Frontal cortex (tissue), 4 donors: ENCODE results near the gene UTP4. TPM values are rescaled to one million over a fixed set of nuclear protein-coding genes. Genes with fewer than 3 reads are reported as not detected.
"Not testable (repeated sequence)": the region's sequence is repeated elsewhere in the genome, so short reads cannot be mapped to it uniquely, and the experiment has no call there.

ENCODE experiments used
- DNase-seq, 2 donors: peaks; one replicate each; pipeline ENCODE4 v3.0.0; 2012; ENCODE audit warnings: low spot score in 2 of 2
- FAIRE-seq: peaks from 2 replicates; lab custom pipeline; 2012; peaks lifted over from hg19 to GRCh38; lab: Jason Lieb, UNC
- total RNA-seq: library from RNA; depleted of rRNA; stranded (reverse); fragments of >200 nt; gene quantifications from one replicate; pipeline ENCODE4 v1.2.3, GENCODE V29; 2014
- donor health status: control.
- donor health status: control.
- donor health status: control.

UTP4 gene
- total RNA-seq, 1 donor from 2014 or later, result 39.1 TPM

DNA sequence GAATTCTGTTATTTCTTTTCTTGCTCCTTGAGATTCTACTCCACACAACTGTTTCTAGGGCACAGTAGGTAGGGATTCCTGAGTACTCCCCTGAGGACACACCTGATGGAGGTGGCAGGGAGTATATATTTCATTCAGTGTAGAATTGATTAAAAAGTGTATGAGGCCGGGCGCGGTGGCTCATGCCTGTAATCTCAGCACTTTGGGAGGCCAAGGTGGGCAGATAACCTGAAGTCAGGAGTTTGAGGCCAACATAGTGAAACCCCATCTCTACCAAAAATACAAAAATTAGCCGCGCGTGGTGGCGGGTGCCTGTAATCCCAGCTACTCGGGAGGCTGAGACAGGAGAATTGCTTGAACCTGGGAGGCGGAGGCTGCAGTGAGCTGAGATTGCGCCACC lies 5.6 kb upstream of the UTP4 start:
- FAIRE-seq, DNase-seq: not testable (repeated sequence)

DNA sequence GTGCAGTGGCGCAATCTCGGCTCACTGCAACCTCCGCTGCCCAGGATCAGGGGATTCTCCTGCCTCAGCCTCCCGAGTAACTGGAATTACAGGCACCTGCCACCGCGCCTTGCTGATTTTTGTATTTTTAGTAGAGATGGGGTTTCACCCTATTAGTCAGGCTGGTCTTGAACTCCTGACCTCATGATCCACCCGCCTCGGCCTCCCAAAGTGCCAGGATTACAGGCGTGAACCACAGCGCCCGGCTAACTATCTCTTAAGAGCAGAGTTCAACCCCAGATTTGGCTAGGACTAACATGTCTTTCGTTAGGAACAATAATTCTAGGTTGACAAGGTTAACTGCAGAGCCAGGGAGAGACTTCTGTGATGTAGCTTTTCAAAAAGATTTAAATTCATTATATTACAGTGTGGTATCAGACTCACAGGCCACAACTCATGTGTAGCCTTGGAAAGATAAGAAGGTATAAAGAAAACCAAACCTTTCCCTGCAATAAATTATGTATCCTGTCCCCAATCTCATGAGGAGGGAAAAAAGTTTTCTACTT lies 4.4 kb upstream of the UTP4 start:
- DNase-seq (no peak), FAIRE-seq (no peak)

DNA sequence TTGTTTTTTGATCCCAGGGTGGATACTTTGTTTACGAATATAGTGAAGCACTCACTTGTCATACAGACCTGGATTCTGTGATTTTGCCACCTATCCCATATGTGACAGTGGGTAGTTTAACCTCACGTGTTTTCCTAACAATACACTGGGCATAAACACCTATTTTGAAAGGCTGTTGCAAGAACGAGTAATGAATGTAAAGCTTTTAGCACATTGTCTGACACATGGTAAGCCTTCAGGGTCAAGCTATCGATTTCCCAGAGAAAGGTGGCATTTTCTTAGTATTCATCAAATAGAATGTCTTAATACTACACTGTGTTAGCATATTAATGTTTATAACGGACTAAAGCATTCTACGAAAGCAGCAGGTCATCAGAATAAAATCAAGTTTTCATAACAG lies 2.0 kb upstream of the UTP4 start:
- FAIRE-seq (no peak), DNase-seq (no peak)

DNA sequence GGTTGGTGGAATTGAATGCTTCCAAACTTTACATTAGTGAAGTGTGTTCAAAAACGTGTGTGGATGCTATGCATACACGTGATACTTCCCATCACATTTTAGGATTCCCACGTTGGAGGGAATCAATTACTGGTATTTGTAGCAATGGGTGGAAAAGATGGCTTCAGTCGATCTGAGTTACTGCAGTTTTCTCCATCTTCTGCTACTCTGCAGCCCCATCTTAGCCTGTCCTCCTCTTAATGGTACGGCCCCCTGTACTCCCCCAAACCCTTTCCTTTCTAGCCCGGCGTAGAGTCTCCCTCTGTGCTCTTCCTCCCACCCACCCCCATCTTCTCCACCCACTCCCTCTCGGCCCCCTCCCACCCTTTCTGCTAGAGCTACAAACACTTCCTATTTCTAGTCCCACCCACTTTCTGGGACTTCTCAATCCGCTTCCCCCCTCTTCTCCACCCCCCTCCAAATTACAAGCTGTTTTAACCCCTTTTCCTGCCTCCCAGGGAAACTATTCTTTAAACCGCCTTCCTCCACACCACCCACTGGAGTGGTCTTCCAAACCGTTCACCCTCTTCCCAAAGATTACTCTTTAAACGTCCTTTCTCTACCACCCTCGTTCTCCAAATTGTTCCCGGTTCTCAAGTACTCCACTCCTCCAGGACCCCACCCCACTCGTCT lies 1.1 kb upstream of the UTP4 start:
- no peak for FAIRE-seq
- peak; percentile 40 to 52 for DNase-seq

DNA sequence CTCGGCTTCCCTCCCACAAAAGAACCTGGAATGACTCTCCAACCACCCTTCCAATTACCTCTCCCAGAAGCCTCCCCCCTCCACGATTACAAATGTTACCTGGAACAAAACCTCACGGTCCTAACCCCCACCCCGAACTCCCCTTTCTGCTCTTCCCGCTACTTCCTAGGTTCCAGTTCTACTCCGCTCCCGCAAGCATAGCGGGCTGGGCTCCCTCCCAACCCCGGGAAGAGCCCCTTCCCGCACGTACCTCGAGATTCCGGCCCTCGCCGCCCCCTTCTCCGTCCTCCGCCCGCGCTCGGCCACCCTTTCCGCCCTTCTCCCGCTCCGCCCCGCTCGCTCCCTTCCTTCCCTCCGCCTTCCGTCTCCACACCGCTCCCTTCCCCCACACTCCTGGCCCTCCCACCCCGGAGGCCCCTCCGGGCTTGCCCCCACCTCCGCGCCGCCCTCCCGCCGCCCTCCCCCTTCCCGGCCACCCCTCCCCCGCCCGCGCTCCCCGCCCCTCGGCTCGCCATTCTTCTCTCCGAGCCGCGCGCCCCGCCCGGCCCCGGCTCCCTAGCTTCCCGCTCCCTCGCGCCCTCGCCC lies 518 bp upstream of the UTP4 start:
- FAIRE-seq, result no peak
- peak; percentile 90 to 93 for DNase-seq

DNA sequence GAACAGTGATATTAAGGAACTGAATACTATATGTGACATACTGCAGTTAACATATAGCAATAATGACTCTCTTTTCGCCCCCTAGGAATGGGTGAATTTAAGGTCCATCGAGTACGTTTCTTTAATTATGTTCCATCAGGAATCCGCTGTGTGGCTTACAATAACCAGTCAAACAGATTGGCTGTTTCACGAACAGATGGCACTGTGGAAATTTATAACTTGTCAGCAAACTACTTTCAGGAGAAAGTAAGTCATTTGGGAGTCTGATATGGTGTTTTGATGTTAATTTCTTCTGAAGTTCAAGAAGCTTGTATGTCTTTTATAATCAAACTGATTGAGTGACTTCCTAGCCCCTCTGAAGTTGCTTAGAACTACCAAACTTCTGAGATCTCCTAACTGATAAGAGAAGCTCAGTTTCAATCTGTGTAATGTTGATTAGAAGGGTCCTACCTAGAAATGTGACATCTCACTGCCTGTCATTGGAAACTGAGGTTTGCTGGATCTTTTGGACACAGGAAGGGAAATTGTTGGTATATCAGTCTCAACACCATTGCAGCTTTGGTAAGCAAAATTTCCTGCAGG lies 1.0 kb downstream of the UTP4 start:
- no peak for DNase-seq

DNA sequence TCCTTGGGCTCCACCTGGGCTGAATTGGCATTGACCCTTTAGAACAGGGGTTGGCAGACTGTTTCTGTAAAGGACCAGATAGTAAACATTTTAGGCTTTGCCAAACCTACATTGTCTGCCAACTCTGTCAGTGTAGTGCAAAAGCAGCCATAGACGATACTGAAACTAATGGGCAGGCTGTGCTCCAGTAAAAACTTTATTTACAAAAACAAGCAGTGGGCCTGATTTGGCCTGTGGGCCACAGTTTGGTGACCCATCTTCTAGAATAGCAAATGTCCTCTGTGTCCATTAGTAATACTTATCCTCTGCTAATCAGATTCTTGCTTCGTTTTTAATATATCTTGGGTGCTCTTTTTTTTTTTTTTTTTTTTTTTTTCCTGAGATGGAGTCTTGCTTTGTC lies 6.2 kb downstream of the UTP4 start:
- DNase-seq (no peak), FAIRE-seq (no peak)

More for the DNA sequence above, 1.0 kb downstream of the UTP4 start:
- no peak for FAIRE-seq

DNA sequence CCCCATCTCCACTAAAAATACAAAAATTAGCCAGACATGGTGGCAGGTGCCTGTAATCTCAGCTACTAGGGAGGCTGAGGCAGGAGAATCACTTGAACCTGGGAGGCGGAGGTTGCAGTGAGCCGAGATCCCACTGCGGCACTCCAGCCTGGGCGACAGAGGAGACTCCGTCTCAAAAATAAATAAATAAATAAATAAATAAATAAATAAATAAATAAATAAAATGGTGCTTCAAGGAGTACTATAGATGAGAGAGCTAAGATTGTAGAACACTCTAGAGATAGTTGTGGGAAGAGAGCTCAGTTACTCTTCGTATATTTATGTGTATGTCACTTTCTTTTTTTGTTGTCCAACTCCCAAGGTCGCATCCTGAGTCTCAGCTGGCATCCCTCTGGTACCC lies 7.0 kb downstream of the UTP4 start:
- not testable (repeated sequence) for DNase-seq, FAIRE-seq

DNA sequence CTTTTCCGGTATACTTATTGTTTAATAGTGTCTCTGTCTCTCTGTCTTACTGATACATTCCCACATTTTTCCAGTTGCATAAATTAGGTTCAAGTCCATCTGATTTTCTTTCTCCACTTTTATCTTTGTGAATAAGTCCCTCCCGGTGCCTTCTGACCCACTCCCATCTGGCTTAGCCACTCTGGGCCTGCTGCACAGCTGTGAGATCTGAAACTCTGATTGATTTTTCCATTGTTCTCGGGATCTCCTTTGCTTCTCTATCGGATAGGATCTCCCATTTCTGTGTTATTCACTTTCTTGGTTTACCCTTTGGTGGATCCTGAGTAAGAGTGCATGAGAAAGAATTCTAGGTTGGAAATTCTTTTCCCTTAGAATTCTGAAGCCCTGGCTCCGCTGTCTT lies 8.6 kb downstream of the UTP4 start:
- FAIRE-seq, result no peak
- DNase-seq, result no peak

DNA sequence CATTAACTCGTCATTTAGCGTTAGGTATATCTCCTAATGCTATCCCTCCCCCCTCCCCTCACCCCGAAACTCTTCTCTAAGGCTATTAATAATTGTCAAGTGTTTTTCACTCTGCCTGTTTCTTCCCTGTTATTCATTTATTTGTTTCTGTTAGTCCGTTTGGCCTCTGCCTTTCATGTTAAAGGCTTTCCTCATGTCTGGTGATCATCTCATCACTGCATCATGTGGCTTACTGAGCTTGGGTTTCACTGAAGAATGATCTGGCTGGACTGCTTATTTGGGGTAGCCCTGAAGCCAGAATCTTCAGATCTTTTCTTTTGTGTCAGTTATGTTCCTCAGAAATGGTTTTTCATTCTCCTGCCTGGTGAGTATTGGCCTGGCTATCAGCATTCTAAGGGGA lies 9.5 kb downstream of the UTP4 start:
- no peak for FAIRE-seq
- no peak for DNase-seq

DNA sequence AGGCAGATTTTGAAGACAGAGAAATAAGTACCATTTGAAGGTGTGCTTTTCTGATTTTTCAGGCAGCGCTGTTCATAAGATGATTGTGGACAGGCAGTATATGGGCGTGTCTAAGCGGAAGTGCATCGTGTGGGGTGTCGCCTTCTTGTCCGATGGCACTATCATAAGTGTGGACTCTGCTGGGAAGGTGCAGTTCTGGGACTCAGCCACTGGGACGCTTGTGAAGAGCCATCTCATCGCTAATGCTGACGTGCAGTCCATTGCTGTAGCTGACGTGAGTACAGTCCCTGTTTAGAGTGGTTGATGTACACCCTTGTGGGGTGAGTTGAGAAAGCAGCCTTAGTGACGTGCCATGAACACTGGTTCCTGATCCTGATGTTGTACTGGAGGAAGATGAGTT lies 10.7 kb downstream of the UTP4 start:
- DNase-seq, result no peak

DNA sequence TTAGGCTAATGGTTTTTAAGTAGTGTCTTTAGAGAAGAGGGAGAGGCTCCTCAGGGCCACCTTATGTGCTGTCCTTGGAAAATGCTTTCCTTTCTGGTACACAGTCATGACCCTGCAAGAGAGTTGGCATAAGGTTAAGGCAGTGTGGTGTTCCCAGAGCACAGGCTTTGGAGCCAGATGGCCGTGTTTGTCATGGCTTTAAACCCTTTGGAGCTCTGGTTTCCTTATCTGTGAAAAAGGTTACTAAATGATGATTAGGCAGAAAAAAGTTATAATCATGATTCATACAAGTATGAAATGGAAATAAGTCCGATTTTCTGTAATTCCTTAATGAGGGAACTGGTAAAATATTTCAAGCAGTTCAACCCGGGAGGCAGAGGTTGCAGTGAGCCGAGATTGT lies 13.2 kb downstream of the UTP4 start:
- FAIRE-seq, result no peak

More for the DNA sequence above, 10.7 kb downstream of the UTP4 start:
- FAIRE-seq, result no peak

DNA sequence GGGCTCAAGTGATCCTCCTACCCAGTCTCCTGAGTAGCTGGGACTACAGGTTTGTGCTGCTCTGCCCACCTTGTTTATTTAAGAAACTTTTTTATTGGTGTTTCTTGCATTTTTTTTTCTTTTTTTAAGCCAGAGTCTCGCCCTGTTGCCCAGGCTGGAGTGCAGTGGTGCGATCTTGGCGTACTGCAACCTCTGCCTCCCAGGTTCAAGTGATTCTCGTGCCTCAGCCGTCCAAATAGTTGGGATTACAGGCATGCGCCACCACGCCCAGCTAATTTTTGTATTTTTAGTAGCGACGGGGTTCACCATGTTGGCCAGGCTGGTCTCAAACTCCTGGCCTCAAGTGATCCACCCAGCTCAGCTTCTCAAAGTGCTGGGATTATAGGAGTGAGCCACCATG lies 17.2 kb downstream of the UTP4 start:
- not testable (repeated sequence) for FAIRE-seq

More for the DNA sequence above, 13.2 kb downstream of the UTP4 start:
- DNase-seq, result no peak

DNA sequence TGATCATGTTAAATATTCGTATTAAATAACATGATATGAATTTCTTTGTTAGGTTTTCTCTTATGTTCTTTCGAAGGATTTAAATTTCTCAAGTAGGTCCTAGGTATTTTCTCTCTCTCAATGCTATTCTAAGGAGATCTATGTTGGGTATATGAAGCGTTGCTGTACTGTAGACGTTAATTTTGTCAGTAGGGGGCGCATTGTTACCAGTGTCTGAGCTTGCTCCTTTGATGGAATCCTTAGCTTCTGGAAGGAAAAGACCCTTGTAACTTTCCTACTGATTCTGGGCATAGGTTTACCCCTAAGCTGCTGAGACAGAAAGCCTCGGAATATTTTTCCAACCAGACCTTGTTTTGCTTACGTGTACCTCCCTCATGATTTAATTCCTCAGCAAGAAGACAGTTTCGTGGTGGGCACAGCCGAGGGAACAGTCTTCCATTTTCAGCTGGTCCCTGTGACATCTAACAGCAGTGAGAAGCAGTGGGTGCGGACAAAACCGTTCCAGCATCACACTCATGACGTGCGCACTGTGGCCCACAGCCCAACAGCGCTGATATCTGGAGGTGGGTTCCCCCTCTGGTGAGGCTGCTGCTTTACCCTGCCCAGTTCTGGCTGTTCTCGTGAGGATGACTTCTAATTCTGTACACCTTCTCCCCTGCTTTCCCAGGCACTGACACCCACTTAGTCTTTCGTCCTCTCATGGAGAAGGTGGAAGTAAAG lies 17.9 kb downstream of the UTP4 start:
- DNase-seq (peak; percentile 33 to 68), FAIRE-seq (peak; percentile 78)

More for the DNA sequence above, 17.2 kb downstream of the UTP4 start:
- DNase-seq, result not testable (repeated sequence)

DNA sequence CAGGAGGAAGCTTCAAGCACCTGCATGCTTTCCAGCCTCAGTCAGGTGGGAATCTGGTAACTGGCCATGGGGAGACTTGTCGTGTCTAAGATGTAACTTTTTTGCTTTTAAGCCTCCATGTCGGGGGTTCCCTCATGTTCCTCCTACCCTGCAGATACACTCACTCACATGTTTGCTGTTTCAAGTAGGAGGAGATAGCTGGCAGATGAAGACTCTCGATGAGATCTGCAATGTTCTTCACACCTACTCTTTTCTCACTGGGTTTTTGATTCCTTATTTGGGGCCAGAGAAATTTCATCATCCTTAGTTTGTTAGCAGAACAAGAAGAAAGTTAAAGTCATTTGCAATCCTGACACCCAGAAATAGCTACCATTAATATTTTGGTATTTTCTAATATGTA lies 24.7 kb downstream of the UTP4 start:
- DNase-seq, result no peak
- FAIRE-seq, result no peak

DNA sequence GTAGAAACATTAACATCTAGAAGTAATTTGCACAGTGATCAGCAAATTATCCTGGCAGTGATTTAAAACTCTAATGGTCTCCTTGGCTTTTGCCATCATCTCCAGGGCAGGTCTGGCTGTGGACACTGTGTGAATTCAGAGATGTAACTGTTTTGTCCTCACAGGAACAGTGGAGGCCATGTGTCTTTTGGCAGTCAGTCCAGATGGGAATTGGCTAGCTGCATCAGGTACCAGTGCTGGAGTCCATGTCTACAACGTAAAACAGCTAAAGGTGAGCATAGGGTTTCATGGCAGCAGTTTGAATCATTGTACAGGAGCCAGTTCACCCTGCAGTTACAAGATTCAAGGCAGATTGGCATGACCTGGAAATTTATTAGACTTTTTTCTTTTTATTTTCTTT lies 27.7 kb downstream of the UTP4 start:
- DNase-seq (no peak), FAIRE-seq (no peak)

DNA sequence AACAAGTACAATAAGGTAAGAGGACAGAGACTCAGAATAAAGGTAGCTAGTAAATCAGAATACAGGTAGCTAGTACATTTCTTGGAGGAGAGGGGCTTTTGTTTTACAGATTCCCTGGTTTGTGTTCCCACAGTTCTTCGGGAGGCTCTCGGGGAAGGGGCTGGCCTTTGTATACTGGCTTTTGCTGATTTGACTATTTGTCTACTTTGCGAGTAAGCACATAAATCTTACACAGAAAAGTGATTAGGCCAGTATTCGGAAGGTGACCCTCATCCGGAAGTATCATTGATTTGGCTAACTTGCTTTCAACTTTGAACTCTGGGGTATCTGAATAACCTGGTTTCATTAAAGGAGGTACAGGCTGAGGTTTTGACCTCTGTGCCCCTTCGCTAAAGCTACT lies 33.1 kb downstream of the UTP4 start:
- FAIRE-seq (no peak), DNase-seq (no peak)

DNA sequence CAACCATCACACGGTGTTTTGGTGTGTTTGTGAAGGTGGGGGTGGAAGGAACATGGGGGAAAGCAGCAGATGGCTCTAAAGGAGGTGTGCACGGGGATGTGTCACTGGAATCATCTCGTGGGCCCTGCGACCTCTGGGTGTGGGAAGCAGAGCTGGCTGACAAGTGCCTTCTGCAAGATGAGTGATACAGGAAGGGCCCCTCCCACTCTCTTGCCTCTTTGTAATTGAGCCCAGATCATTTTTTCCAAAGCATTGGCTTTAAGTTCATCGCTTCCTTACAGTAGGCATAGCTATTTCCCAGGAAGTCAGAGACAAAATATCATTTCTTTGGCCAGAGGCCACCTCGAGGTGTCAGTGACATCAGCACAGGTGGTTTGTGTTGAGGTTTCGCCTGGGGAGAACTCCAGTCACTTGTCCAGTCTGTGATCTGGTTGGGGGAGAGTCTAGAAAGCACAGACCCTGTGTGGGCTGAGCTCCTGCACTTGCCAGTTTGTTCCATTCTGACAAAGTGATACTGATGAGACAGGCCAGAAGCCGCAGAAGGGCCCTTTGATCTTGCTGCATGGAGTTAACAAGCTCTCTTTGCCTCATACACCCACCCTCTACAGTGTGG lies 33.9 kb downstream of the UTP4 start:
- FAIRE-seq (no peak), DNase-seq (no peak)

DNA sequence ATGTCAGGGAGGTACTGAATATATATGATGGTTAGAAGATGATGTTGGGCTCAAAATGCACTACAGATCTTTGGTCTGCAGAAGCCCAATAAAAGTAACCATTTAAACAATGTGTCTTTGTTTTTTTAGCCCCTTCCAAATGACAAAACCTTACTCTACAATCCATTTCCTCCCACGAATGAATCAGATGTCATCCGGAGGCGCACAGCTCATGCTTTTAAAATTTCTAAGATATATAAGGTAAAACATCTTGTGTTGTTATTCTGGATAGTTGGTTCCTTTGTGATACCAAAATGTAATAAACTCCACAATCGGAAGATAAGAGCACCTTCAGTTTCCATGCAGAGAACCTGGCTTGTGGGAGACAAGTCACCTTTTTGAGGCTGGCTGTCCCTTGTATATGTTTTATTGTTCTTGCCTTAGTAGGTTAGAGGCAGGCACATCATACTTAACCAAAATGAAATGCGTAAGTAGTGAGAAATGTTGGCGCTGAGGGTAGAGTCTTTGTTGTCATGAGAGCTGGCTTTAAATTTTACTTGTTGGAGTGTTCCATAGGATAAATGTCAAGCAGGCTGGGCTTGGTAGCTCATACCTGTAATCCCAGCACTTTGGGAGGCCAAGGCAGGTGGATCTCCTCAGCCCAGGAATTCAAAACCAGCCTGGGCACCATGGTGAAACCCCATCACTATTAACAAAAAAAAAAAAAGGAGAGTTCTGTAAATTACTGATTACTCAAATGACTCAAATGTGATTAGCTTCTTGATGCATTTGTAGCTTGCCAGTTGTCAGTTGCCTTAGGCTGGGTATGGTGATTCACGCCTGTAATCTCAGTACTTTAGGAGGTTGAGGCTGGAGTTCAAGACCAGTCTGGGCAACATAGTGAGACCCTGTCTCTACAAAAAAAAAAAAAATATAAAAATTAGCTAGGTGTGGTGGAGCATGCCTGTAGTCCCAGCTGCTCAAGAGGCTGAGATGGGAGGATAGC lies 34.8 kb downstream of the UTP4 start:
- FAIRE-seq (no peak), DNase-seq (no peak)
